HG03558 (cell line): Measurements from ENCODE around the gene GPR183.

Source experiments
- ATAC-seq: cut with Tn5 transposase; IDR thresholded peaks from one replicate; pipeline ENCODE4 v1.9.1; 2021; ENCODE audit warnings: moderate number of reproducible peaks; ENCODE audit not compliant: unreplicated experiment; ENCODE audit errors: extremely low read depth

The GPR183 gene

DNA sequence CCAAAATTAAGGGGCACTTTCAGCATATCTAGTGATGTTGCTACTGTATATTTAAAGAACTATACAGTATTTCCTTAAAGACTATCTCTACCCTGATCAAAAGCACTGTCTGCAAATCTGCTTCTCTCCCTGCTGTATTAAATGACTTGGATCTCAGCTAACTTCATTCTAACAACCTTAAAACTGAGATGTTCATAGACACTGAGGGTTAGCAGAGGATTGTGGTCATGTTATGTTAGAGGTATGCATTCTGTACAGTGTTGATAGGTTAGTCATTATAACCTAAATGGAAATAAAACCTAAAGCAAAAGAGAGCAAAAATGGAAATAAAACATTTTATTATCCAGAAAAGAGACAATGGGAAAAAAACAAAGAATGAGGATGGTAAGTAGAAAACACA, 9.9 kb downstream of the GPR183 start:
- no peak for ATAC-seq

DNA sequence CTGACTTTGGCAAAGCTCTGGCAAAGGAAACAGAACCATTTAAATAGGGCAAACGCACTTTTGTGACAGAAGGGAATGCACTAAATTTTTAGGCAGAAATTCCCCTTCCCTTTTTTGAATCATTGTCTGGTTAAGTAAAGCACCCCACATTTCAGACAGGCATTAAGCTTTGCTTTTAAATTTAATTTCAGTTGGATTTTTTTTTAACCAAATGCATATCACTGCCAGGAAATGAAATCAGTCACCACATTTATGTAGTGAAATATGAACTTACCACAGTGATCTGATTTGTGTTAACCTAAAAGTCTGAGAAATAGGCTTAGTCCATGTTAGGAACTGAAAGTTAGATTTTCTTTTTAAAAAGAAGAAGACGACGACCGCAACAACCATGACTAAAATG, 10.8 kb downstream of the GPR183 start:
- ATAC-seq, result no peak

DNA sequence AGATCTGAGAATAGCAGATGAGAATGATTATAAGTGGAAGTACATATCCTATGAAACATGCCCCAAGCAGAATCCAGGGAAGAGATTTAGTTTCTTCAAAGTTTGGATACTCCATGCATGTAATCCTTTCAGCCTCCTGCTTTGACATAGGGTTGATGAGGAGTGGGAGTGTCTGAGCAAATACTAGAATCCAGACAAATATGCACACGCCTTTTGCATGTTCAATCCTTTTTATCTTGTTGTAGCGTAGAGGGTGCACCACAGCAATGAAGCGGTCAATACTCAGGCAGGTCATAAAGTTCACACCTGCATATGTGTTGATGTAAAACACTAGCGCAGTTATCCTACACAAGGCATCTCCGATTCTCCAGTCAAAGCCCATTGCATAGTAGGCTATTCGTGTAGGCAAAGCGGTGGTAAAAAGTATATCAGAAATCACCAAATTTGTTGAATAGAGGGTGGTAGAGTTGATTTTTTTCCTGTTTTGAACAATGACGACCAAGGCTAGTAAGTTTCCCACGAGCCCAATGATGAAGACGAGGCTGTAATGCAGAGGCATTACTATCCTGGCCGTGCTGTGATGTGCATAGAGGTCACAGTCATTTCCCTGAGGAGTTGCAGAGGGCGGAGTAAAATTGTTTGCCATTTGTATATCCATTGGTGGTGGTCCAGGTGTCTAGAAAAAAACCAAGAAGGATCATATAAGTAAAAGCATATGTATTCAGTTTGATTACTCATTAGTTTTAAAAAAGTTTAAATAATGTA, 11.5 kb downstream of the GPR183 start:
- no peak for ATAC-seq

DNA sequence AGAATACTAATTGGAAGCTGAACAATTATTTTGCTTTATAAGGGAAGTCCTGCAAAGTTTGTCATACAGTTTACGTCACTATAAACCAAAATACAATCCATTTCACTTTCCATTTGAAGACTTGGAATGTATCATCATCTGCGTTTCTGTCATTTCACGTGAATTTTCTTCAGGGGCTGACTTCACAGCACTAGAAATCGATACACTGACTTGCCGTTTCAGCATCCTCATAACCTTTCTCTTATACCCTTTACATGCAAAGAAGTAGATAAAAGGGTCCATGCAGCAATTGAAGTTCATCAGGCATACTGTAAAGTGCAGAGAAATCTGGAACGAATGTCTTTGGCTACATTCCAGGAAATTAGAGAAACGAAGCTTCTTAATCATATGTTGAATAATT, 12.2 kb downstream of the GPR183 start:
- no peak for ATAC-seq

DNA sequence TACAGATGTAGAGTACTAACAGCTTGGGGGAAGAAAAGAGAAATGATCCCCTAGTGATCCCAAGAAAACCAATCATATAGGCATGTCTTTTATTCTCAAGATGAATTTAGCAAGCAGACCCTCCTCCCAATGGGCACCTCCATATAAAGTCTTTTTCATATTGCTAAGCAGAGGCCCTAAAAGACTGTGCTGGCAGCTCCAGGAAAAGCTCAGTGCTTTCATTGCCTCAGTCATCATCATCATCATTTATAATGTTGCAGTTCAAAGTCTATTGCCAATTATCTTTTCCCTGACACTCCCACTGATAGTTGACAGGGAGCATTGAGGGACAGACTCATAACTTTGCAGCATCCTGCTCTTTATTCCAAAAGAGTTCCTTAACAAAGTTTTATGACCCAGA, 13.0 kb downstream of the GPR183 start:
- ATAC-seq, result no peak

DNA sequence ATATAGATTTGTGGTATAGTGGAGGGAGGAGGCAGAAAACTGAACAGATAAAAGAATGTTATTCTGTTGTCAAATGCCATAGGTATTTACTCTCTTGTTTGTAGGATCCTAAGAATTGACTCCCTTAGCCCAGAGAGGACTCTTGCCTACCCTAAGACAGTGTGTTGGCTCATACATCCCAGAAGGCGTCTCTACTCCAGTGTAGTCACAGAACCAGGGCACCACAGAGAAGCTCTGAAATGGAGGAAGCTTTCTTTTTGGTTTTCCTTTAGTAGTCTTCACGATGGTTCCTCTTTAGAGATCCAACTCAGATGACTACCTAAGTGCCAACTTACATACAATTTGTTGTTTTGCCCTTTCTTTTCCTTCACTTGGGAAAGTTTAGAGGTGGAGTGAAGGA, 14.0 kb downstream of the GPR183 start:
- no peak for ATAC-seq

DNA sequence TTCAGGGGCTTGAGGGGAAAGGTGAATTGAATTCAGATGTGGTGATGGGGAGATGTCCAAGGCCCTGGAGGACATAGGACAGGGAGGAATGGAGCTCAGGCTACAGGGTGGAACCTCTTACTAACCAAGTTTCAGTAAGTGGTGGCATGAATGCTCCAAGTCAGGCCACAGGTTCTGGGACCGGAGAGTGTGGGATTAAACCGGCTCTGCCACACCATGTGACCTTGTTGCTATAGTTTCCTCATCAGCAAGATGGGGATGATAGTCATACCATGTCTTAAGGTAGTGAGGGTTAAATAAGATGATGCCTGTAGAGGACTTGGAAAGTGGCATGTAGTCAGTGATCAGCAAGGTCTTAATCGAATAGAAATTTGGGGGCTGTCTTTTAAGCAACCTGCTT, 16.3 kb downstream of the GPR183 start:
- no peak for ATAC-seq

DNA sequence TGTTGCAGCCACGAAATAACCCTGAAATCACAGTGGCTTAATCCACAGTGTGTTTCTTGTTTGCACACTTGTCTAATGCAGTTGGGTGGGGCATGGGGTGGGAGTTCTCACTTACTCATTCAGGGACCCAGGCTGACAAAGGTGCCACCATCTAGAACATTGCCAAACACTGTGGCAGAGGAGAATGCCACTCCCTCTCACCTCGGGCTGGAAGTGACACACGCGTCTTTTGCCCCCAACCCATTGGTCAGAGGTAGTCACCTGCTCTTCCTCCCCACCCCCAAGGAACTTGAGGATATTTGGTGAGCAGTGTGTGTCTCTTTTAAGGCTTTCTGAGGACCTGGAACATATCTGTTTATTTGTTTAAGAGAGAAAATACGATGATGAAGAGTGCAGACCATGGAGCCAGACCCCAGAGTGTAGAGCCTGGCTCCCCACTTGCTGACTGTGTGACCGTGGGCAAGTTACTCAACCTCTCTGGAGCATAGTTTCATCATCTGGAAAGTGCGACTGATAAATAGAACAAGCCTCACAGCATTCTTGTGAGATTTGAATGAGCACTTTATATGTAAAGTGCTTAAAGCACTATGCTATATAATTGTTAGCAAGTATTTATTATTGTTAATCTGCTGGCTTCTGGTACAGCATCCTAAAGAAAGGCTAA, 17.4 kb downstream of the GPR183 start:
- no peak for ATAC-seq

DNA sequence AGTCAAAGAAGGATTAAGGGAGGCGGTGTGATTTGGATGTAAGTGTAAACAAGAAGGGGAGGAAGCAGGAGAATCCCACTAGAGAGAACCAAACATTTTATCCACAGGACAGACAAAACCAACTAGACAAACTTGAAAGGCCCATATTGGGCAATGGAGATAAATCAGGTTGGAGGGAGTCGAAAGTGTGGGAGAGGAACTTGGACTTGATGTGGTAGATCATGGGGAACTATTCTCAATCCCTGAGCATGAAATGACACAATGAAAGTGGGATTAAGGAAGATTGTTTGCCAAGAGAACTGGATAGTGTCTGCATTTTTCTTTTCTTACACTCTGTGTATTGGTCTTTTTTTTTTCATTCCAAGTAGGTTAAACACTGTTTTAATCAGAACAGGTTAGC, 17.9 kb downstream of the GPR183 start:
- ATAC-seq, result no peak

DNA sequence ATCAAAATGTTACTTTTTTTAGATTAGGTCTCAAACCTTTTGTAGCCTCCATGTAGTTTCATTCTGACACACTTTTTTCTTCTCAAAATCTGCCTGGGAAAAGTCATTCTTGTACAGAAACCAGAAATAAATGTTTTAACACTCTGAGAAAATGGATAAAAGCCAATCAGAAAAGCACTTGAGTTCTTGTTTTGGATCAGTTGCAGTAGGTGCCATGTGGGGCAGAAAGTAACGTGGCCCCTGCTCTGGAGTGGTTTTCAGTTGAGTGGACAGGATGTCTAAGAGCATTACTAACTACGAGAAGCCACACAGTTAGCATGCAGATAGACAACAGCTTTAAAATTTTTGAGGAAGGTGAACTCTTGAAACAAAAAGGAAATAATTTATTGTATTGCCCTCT, 19.1 kb downstream of the GPR183 start:
- peak; percentile 73 for ATAC-seq

DNA sequence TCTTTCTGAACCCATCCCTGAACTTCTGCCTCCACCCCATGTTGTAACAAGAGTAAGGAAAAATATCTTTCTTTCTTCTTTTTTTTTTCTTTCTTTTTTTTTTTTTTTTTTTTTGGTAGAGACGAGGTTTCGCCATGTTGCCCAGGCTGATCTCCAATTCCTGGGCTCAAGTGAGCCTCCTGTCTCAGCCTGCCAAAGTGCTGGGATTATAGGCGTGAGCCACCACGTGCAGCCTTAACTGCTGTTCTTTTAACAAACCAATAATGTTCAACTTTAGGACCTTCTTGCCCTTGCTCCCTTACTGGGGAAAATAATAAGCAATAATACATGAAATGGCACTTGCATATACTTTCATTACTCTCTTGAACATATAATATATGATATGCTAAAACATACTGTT, 19.6 kb downstream of the GPR183 start:
- no peak for ATAC-seq

DNA sequence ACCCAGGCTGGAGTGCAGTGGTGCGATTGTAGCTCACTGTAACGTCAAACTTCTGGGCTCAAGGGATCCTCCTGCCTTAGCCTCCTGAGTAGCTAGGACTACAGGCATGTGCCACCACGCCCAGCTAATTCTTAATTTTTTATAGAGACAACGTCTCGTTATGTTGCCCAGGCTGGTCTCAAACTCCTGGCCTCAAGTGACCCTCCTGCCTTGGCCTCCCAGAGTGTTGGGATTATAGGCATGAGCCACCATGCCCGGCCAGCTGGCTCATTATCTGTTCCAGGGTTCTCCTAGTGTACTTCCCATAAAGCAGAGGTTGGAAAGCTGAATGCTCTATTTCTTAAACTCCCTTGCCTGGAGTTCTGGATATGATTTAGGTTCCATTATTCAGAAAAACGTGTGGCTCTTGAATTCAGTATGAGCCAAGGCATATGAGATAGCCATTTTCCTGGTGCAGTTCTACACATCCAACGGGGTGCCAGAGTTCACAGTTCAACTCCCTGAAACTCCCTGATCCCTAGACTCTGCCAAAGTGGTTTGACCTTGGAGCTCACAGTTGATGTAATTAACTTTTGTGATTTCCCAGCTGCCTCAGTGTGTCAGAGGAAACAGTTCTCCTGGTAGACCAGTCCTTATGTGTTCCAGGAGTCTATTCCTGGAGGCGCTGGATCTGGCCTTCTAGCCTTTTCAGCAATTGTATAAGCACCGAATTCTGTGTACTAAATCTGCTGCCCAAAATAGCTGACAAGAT, 21.6 kb downstream of the GPR183 start:
- no peak for ATAC-seq

DNA sequence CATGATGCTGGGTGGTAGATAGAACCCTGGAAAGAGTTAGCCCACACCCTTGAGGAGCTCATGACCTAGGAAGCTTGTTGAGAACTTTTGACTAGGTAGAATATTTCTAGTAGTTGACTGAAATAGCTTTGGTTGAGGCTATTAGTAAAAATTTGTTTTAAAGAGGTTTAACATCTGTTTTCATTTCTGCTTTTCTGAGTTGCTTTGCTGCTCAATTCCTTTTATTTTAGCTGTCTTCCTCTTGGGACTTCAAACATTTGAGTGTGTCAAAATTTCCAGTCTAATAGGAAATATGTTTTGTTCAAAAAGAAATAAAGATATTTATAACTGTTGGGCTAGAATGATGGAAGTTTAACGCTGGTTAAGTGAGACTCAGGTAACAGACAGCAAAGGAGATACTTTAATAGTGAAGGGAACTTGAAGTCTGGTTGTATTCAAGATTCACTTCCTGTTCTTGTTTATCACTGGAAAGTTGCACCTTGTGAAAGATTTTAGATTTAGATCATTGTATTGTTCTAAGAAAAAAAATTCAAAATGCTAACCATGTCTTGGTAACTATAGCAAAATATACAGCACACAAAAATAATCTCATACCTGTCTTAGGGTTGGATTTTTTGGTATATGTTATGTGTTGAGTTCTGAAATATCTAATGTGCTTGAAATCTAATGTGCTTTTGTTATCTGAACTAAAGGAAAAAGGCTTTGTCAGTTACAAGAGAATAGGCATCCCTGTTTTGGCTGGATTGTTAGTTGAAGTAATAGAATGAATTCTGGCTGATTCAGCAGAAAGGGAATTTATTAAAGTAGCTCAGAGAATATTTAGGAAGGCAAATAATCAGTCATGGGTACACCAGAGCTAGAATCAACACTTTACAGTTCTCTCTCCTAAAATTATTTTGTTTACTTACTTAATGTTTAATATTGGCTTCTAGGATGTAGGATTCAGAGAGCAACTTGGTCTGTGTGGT, 24.7 kb downstream of the GPR183 start:
- ATAC-seq, result peak; percentile 38

DNA sequence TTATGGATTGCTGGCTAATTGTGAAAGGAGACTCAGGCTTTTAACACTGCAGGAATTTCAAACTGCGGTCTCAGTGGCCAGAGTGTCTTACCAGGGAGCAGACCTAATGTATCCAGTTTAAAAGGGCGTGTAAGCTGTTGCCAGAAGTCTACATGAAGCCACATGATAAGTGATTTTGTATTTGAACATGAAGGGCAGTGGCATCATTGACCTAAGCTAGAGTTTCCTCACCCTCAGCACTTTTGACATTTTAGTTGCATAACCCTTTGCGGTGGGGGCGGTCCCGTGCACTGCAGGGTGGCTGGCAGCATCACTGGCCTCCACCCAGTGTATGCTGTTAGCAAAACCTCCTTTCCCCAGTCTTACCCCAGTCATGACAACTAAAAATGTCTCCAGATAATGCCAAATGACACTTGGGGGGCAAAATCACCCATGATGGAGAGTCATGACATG, 25.4 kb downstream of the GPR183 start:
- ATAC-seq, result peak; percentile 41

DNA sequence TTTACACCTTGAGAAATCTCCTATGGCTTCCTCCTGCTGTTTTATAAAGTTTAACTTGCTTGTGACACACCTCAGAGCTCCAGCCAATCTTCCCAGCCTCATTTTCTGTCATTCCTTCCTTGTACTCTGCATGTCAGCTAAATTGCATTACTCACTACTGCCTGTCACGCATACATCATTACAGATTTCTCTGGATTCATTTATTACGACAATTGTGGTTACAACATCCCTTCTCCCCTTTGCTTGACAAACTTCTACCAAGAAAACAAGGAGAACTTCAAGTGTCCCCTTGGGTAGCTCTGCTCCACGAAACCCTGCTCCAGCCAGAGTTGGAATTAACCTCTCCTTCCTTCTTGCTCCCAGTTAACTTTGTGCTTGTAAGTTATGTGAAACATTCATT, 27.0 kb downstream of the GPR183 start:
- no peak for ATAC-seq

DNA sequence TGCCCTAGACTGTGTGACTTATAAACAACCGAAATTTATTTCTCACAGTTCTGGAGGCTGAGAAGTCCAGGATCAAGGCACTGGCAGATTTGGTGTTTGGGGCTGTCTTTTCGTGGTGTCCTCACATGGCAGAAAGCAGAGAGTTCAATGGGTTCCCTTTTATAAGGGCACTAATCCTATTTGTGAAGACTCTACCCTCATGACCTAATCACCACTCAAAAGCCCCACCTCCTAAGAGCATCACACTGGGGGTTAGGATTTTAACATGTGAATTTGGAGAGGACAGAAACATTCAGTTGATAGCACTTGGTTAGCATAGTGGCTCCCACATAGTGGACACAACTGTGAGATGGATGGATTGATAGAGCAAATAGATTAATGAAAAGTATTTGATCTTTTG, 27.6 kb downstream of the GPR183 start:
- ATAC-seq, result no peak

DNA sequence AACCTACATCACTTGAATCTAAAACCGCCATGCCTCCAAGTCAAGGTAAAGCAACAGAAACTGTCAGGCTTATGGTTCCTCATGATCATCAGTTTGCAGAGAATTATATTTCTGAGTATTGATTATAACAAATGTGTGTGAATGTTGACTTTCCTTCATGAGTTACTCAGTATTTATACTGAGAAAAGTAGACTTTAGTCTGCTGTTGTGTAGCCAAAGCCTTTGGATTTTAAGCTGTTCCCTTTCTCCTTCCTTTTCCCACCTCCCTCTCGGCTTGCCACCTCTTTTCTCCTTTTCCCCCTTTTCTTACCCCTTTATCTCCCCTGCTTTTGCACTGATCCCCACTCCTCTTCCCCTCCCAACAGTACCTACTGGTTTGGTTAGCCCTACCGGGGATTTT, 28.4 kb downstream of the GPR183 start:
- ATAC-seq, result no peak

DNA sequence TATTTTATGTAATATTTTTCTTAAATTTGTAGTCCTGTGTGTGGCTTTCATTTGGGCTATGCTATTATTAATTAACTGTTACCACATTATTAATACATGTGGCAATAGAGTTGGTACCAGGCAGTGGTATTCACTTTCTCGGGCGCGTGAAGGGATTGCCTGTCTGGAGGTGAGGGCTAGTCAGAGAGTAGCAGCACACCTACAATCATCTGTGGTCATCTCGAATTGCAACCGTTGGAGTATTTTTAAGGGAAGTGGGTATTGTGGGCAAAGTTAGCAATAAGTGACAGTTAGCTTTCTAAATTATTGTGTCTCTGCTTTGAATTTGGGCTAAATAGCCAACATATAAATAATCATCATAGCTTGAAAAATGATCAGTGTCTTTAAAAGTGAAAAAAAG, 29.0 kb downstream of the GPR183 start:
- no peak for ATAC-seq

DNA sequence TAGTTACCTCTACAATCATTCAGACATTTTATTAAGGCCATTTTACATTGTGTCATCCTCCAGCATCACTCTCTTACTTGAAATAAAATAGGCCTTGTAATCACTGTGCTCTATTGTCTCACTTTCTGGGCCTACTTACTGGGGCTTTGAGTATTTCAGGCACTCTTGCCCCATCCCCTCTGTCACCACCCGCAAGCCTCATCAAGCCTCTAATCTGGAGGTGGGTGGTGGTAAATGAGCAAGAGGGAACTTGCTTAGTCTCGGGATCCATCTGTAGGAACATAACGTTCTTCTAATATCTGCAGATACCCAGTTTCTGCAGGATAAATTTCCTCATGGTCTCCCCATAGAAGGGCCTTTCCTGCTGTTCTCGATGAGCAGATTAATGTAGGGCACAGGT, 29.6 kb downstream of the GPR183 start:
- no peak for ATAC-seq

DNA sequence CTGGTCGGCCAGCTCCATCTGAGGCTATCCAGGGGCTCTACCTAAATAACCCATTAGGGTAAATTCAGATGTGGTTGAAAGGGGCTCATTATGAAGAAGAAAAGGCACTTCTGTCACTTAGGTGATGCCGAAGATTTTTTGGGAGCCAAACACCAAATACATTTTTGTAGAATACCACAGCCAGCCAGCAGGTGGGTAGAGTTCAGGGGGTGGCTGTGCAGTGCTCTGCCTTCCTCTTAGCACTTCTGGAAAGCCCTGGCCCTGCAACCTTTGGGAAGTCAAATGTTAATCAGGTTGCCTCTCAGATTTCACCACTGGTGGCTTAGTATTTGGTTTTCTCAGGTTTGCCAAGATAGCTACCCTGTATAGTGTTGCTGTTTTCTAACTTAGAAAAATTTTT, 30.5 kb downstream of the GPR183 start:
- ATAC-seq, result no peak
